ENCODE results near the gene SUMO2. TPM values are rescaled to one million over a fixed set of nuclear protein-coding genes. Genes with fewer than 3 reads are reported as not detected.

Gene SUMO2
- total and polyA plus RNA-seq, 2 of the 8 experiments (the other 6 are each of a cell fraction or from before 2014, with no cell fraction given): 184 to 779 TPM

DNA sequence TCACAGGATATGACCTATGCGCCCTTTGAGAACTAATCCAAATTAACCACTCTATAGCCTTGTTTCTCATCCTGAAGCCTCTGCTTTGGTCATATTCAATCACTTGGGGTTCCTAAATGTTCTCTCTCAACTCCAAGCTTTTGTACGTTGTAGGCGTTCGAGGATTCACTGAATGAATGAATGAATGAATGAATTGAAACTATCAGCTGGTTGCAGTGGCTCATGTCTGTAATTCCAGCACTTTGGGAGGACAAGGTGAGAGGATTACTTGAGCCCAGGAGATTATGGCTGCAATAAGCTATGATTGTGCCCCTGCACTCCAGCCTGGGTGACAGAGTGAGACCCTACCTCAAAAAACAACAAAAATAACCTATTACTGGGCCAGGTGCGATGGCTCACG lies 5.9 kb upstream of the SUMO2 start:
- H3K27ac ChIP-seq (ENCODE audit: low read depth, low read length): no peak overlapping the region
- no peak for TF ChIP-seq ZNF274 (IDR thresholded peaks at IDR 0.05; ENCODE audit: borderline replicate concordance, extremely low read depth, low read length)
- no peak for TF ChIP-seq SIRT6 (IDR thresholded peaks at IDR 0.05; ENCODE audit: low read length)
- no peak overlapping the region for H3K4me2 ChIP-seq (ENCODE audit: insufficient read depth in 1 of 2, low read depth in 2 of 2, low read length in 2 of 2)
- H3K9me3 ChIP-seq (ENCODE audit: insufficient read depth in 2 of 2, low read depth in 1 of 2, low read length in 1 of 2): no peaks in the 10 kb centered on the region
- H2BK120ac ChIP-seq (replicated peaks; ENCODE audit: low read depth, low read length): no peak overlapping the region
- no peaks in the 10 kb centered on the region for H3K79me2 ChIP-seq (ENCODE audit: control insufficient read depth in 1 of 2, insufficient read depth in 2 of 2, low read length in 2 of 2)
- no peak overlapping the region for H2AK5ac ChIP-seq (ENCODE audit: low read depth, low read length)
- H3K27me3 ChIP-seq (replicated peaks in 1 of 4; ENCODE audit: control insufficient read depth in 3 of 4, extremely low read depth in 1 of 4, insufficient read depth in 3 of 4, low read length in 3 of 4): no peaks in the 10 kb centered on the region
- ChIA-PET CTCF (ENCODE audit: partially characterized antibody) (interaction anchor here (0.6 to 7.0 kb wide), 12 partner anchors 9 to 83 kb away, joined by 3 to 75 read pairs (median 6); no protein-coding TSS in a partner anchor), POLR2A (ENCODE audit: partially characterized antibody) (interaction anchor here (1.9 to 2.8 kb wide), 4 partner anchors 10 to 154 kb away, joined by 6 to 10 read pairs (median 8); partner anchors contain the start of gene NUP85)
- H3K56ac ChIP-seq (replicated peaks; ENCODE audit: insufficient read length, low read depth, low read length): no peak overlapping the region
- no peak overlapping the region for H4K5ac ChIP-seq (ENCODE audit: insufficient read length, low read depth, low read length)
- no peak overlapping the region for H3K14ac ChIP-seq (ENCODE audit: insufficient read length)
- no peaks in the 10 kb centered on the region for H3K79me1 ChIP-seq (ENCODE audit: low read depth, low read length)
- H3K4ac ChIP-seq (replicated peaks; ENCODE audit: insufficient read length, low read depth, low read length): no peak overlapping the region
- 95% methylated on average over 6 of the region's 6 CpGs; no CpG with 5 or more reads in 1 of the 2 experiments for WGBS, 2 experiments (ENCODE audit: extremely low coverage in 1 of 2, insufficient coverage in 1 of 2, insufficient read length in 1 of 2, insufficient replicate concordance in 2 of 2, low coverage in 1 of 2, low lambda C conversion rate in 2 of 2, missing lambda C conversion rate in 1 of 2)
- no peak overlapping the region for H3K9ac ChIP-seq (replicated peaks in 1 of 4; ENCODE audit: extremely low read depth in 1 of 4, low read depth in 3 of 4, low read length in 3 of 4)
- no peak overlapping the region for H2BK20ac ChIP-seq (ENCODE audit: low read length)
- no peaks in the 10 kb centered on the region for H4K20me1 ChIP-seq (replicated peaks in 1 of 2; ENCODE audit: control insufficient read depth in 1 of 2, insufficient read depth in 2 of 2, low read length in 2 of 2)
- no peak overlapping the region for H2BK15ac ChIP-seq (ENCODE audit: low read length)
- H3K23ac ChIP-seq (ENCODE audit: insufficient read length): no peak overlapping the region
- H3K4me1 ChIP-seq (replicated peaks in 1 of 4; ENCODE audit: control insufficient read depth in 3 of 4, insufficient read depth in 4 of 4, low read length in 3 of 4): no peaks in the 10 kb centered on the region; a peak in 1 of 7 replicates
- H3K23me2 ChIP-seq (ENCODE audit: low read depth, low read length): no peaks in the 10 kb centered on the region
- H4K91ac ChIP-seq (replicated peaks; ENCODE audit: insufficient read length, low read length): no peak overlapping the region
- H3K4me3 ChIP-seq (ENCODE audit: extremely low read depth in 1 of 4, insufficient read depth in 2 of 4, low read depth in 3 of 4, low read length in 4 of 4): no peak overlapping the region
- no peak overlapping the region for H4K8ac ChIP-seq (ENCODE audit: extremely low read depth, insufficient read depth, low read length)
- FAIRE-seq: no peak
- H2AFZ ChIP-seq (ENCODE audit: low read length): no peak overlapping the region
- H3K18ac ChIP-seq (ENCODE audit: extremely low read depth, low read length): no peak overlapping the region
- no peaks in the 10 kb centered on the region for H3K36me3 ChIP-seq (ENCODE audit: control insufficient read depth in 2 of 4, insufficient read depth in 4 of 4, low read length in 3 of 4)
- no peak for DNase-seq (ENCODE audit: low read depth in 1 of 2, low spot score in 2 of 2)
- no peak overlapping the region for H2BK12ac ChIP-seq (ENCODE audit: low read depth, low read length)
- no peak overlapping the region for H2BK5ac ChIP-seq (ENCODE audit: low read depth, low read length)

All from H1 (cell line).